ENCODE results near the gene YIPF2.

Gene YIPF2

DNA sequence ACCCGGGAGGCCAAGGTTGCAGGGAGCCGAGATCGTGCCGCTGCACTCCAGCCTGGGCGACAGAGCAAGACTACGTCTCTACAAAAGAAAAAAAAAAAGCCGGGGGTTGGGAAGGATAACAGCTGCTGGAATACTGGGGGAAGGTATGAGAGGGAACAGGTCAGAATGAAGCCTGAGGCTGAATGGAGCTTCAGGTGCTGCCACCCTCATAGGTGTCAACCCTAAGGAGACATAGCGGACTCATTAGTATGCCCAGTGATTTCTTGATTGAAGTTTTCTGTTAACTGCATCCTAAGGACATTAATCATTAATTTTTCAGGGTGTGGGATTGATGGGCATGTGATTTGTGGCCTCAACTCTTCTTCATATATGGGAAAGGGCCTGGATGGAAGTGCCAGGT, 38.4 kb upstream of the YIPF2 start:
- no peak overlapping the region for H3K4me3 ChIP-seq (ENCODE audit: low read length)
- DNase-seq (ENCODE audit: low read depth) = no peak
- TF ChIP-seq, protein P1, sequence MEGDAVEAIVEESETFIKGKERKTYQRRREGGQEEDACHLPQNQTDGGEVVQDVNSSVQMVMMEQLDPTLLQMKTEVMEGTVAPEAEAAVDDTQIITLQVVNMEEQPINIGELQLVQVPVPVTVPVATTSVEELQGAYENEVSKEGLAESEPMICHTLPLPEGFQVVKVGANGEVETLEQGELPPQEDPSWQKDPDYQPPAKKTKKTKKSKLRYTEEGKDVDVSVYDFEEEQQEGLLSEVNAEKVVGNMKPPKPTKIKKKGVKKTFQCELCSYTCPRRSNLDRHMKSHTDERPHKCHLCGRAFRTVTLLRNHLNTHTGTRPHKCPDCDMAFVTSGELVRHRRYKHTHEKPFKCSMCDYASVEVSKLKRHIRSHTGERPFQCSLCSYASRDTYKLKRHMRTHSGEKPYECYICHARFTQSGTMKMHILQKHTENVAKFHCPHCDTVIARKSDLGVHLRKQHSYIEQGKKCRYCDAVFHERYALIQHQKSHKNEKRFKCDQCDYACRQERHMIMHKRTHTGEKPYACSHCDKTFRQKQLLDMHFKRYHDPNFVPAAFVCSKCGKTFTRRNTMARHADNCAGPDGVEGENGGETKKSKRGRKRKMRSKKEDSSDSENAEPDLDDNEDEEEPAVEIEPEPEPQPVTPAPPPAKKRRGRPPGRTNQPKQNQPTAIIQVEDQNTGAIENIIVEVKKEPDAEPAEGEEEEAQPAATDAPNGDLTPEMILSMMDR (conservative IDR thresholded peaks at IDR 0.05; ENCODE audit: low read length) = no peak

DNA sequence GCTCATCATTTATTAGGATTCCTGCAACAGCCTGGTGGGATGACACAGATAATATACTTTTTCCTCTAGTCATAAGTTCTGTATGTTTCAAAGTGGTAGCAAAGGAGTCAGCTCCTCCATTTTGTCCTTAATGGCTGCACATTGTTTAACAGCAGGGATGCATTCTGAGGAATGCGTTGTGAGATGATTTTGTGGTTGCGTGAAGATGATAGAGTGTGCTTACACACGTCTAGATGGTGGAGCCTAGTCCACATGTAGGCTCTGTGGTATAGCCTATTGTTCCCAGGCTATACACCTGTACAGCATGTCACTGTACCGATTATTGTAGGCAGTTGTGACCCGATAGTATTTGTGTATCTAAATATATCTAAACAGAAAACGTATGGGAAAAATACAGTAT, 37.0 kb upstream of the YIPF2 start:
- no peak for DNase-seq (ENCODE audit: low read depth)
- TF ChIP-seq, protein P1 (conservative IDR thresholded peaks at IDR 0.05; ENCODE audit: low read length) = no peak
- H3K4me3 ChIP-seq (ENCODE audit: low read length) = no peak overlapping the region

DNA sequence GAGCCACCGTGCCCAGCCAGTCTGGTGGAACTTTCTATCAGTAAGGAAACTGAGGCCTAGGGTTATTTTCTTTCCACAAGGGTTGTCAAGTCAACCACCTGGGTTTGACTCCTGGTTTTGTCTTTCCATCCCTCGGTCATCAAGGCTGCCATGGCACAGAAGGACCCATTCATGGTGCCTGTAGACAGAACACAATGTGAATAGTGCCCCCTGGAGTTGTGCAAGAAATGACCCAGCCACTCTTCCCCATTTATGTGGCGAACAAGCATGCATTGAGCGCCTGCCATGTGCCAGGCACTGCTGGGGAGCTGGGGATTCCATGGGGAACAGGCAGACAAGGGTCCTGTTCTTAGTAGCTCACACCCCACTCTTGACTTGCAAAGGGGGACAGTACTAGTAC, 36.5 kb upstream of the YIPF2 start:
- no peak overlapping the region for H3K4me3 ChIP-seq (ENCODE audit: low read length)
- DNase-seq (ENCODE audit: low read depth) = no peak
- TF ChIP-seq, protein P1 (conservative IDR thresholded peaks at IDR 0.05; ENCODE audit: low read length) = no peak

DNA sequence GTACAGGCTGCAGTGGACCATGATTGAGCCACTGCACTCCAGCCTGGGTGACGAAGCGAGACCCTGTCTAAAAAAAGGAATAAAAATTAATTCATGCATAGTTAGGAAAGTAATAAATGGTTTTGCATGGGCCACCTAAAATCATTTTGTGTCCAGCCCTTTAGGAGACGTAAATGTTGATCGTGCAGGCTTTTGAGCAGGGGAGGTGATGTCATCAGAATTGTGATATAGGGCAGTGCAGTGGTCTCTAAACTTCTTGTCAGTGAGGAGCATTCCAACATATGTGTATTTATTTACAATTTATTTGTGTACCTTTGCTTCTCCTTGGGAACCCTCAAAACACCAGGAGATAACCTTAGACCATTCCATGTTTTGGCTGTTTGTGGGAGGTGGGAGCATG, 35.4 kb upstream of the YIPF2 start:
- H3K4me3 ChIP-seq (ENCODE audit: low read length) = no peak overlapping the region
- TF ChIP-seq, protein P1 (conservative IDR thresholded peaks at IDR 0.05; ENCODE audit: low read length) = no peak
- no peak for DNase-seq (ENCODE audit: low read depth)

DNA sequence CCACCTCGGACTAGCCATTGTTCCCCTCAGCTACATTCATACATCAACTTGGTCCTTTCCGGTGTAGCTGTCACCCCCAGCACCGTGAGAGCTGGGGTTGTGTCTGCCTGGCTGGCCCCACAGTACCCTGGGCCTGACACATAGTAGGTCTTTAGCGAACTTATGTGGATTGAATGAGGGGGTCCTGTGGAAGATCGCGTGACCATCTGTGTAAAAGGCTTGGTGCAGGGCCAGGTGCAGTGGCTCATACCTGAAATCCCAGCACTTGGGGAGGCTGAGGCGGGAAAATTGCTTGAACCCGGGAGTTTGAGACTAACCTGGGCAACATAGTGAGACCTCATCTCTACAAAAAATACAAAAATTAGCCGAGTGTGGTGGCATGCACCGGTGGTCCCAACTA, 34.4 kb upstream of the YIPF2 start:
- no peak overlapping the region; the same call in 1 of the 2 replicates for H3K4me3 ChIP-seq (ENCODE audit: low read length)
- no peak for DNase-seq (ENCODE audit: low read depth)
- TF ChIP-seq, protein P1 (conservative IDR thresholded peaks at IDR 0.05; ENCODE audit: low read length) = no peak

DNA sequence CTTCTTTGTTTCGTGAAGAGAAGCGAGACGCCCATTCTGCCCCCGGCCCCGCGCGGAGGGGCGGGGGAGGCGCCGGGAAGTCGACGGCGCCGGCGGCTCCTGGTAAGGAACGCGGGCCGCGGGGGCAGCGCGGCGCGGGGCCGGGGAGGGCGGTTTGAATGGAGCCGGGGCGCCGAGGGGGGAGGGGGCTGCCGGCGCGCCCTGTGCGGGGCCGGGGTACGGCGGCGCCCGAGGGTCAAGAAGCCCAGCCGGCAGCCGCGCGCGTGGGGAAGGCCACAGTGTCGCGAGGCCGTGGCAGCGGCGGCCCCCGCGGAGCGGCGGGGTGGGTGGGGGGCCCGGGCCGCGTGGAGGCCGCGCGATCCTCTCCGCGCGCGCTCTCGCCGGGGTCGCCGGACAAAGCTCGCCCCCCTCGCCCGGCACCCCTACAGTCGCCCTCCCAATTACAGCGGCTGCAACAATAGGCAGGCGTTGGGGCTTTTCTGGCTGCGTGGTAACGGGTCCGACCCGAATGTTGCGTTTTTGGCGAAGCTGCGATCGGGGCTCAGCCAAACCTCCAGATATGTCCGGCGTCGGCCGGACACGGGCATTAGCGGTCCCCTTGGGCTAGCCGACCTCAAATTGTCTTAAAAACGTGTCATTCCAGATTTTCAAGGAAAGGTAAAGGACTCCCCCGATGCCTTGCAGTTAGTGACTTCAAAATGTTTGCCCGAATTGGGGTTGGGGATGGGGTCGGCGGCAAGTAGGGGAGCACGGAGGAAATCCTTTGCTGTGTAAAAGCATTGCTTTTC, 32.8 kb upstream of the YIPF2 start:
- peak overlapping the region; percentile 90 for H3K4me3 ChIP-seq (ENCODE audit: low read length)
- TF ChIP-seq, protein P1 (conservative IDR thresholded peaks at IDR 0.05; ENCODE audit: low read length) = no peak
- DNase-seq (ENCODE audit: low read depth) = peak; percentile 20
